MM.1S (cell line): ENCODE measurements around the gene PRAMEF11.

Experiments used
- DNase-seq: peaks from one replicate; pipeline ENCODE4 v3.0.0-alpha.2; 2015
- H2AFZ ChIP-seq: fragments of 300-600 bp; sonication (generic); 2 replicates; pipeline ENCODE4 v1.6.0; 2016; ENCODE audit warnings: antibody characterized with exemption, low read length
- H3F3A ChIP-seq: fragments of 300-600 bp; sonication (generic); 2 replicates; pipeline ENCODE4 v1.6.1; 2016; ENCODE audit warnings: mild to moderate bottlenecking, antibody characterized with exemption, low read length, moderate library complexity, mixed read lengths; ENCODE audit not compliant: insufficient read depth
- H3K27ac ChIP-seq: fragments of 300-600 bp; sonication (generic); 2 replicates; pipeline ENCODE4 v1.5.1; 2016; ENCODE audit warnings: mild to moderate bottlenecking, low read length
- H3K27me3 ChIP-seq: fragments of 300-600 bp; sonication (generic); replicated peaks from 2 replicates; pipeline ENCODE4 v1.6.0; 2016; ENCODE audit warnings: low read length; ENCODE audit not compliant: insufficient read depth
- H3K36me3 ChIP-seq: fragments of 300-600 bp; sonication (generic); replicated peaks from 2 replicates; pipeline ENCODE4 v1.6.1; 2016; ENCODE audit warnings: mild to moderate bottlenecking, low read length, mixed read lengths; ENCODE audit not compliant: insufficient read depth
- H3K4me1 ChIP-seq: fragments of 300-600 bp; sonication (generic); 2 replicates; pipeline ENCODE4 v1.6.1; 2016; ENCODE audit warnings: low read length, mixed read lengths
- H3K4me2 ChIP-seq: fragments of 300-600 bp; sonication (generic); 2 replicates; pipeline ENCODE4 v1.6.0; 2016; ENCODE audit warnings: low read depth, low read length
- H3K4me3 ChIP-seq: fragments of 300-600 bp; sonication (generic); 2 replicates; pipeline ENCODE4 v1.5.1; 2016; ENCODE audit warnings: low read length, mixed read lengths
- H3K79me2 ChIP-seq: fragments of 300-600 bp; sonication (generic); 2 replicates; pipeline ENCODE4 v1.6.1; 2016; ENCODE audit warnings: mixed run types, low read length, mixed read lengths
- H3K9ac ChIP-seq: fragments of 300-600 bp; sonication (generic); 2 replicates; pipeline ENCODE4 v1.6.1; 2016; ENCODE audit warnings: low read length, mixed read lengths
- H3K9me2 ChIP-seq: fragments of 300-600 bp; sonication (generic); replicated peaks from 2 replicates; pipeline ENCODE4 v1.6.1; 2016; ENCODE audit warnings: mild to moderate bottlenecking, low read length, mixed read lengths; ENCODE audit not compliant: insufficient read depth
- H3K9me3 ChIP-seq: fragments of 300-600 bp; sonication (generic); replicated peaks from 2 replicates; pipeline ENCODE4 v1.6.1; 2016; ENCODE audit warnings: mild to moderate bottlenecking, low read length, mixed read lengths; ENCODE audit not compliant: insufficient read depth
- H4K20me1 ChIP-seq: fragments of 300-600 bp; sonication (generic); 2 replicates; pipeline ENCODE4 v1.6.1; 2016; ENCODE audit warnings: mild to moderate bottlenecking, low read length, moderate library complexity, mixed read lengths; ENCODE audit not compliant: insufficient read depth
- EZH2 ChIP-seq: fragments of 300-600 bp; sonication (generic); optimal IDR thresholded peaks from 2 replicates; pipeline ENCODE3; 2017; ENCODE audit warnings: low read depth, mild to moderate bottlenecking, antibody characterized with exemption, low read length, mixed read lengths
- EZH2phosphoT487 ChIP-seq: fragments of 300-600 bp; sonication (generic); IDR thresholded peaks from 2 replicates; pipeline ENCODE4 v1.6.1; 2018; ENCODE audit warnings: antibody characterized with exemption, low read length
- TF ChIP-seq, protein P1 (sequence below): fragments of 300-600 bp; sonication (generic); IDR thresholded peaks from 2 replicates; pipeline ENCODE4 v1.5.1; 2016; ENCODE audit warnings: antibody characterized with exemption, low read length, mixed read lengths

PRAMEF11 gene

GRCh38 chr1:12778907-12779306 is 52.3 kb downstream of the PRAMEF11 start:
- Histone ChIP-seq H3K4me2 (no peak overlapping the region), H3K79me2 (no peaks in the 10 kb centered on the region), H3K9me3 (no peaks in the 10 kb centered on the region), H4K20me1 (no peaks in the 10 kb centered on the region), H3K9me2 (no peaks in the 10 kb centered on the region), H3K9ac (no peak overlapping the region), H3F3A (no peaks in the 10 kb centered on the region), H3K36me3 (no peaks in the 10 kb centered on the region), H3K27me3 (no peaks in the 10 kb centered on the region), H3K4me1 (no peaks in the 10 kb centered on the region), H2AFZ (no peak overlapping the region), H3K4me3 (no peak overlapping the region), H3K27ac (no peak overlapping the region)
- TF ChIP-seq, protein P1, sequence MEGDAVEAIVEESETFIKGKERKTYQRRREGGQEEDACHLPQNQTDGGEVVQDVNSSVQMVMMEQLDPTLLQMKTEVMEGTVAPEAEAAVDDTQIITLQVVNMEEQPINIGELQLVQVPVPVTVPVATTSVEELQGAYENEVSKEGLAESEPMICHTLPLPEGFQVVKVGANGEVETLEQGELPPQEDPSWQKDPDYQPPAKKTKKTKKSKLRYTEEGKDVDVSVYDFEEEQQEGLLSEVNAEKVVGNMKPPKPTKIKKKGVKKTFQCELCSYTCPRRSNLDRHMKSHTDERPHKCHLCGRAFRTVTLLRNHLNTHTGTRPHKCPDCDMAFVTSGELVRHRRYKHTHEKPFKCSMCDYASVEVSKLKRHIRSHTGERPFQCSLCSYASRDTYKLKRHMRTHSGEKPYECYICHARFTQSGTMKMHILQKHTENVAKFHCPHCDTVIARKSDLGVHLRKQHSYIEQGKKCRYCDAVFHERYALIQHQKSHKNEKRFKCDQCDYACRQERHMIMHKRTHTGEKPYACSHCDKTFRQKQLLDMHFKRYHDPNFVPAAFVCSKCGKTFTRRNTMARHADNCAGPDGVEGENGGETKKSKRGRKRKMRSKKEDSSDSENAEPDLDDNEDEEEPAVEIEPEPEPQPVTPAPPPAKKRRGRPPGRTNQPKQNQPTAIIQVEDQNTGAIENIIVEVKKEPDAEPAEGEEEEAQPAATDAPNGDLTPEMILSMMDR = no peak
- TF ChIP-seq EZH2 = no peak
- no peak for TF ChIP-seq EZH2phosphoT487
- DNase-seq = no peak

DNA sequence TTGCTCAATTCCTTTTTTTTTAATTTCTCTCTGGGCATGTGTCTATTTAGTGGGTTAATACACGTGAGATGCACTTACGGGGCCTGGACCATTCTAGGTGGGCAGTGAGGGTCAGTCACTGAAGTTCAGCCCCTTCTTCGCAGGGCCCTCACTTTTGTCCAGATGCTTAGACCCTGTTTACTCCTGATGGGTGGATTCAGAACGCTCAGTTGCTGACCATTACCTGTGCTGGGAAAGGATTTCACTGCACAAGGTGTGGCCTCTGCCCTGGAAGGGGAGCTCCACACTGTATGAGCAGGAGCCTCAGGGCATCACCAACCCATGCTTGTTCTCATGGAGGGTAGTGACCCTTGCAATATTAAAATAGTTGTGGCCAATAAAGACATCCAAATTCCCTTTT is 53.1 kb downstream of the PRAMEF11 start:
- Histone ChIP-seq H3K9ac (no peak overlapping the region), H2AFZ (no peak overlapping the region), H4K20me1 (no peaks in the 10 kb centered on the region), H3K27ac (no peak overlapping the region), H3K79me2 (no peaks in the 10 kb centered on the region), H3K4me1 (no peaks in the 10 kb centered on the region), H3K4me3 (no peak overlapping the region), H3F3A (no peaks in the 10 kb centered on the region), H3K4me2 (no peak overlapping the region), H3K9me2 (no peaks in the 10 kb centered on the region), H3K9me3 (no peaks in the 10 kb centered on the region), H3K36me3 (no peaks in the 10 kb centered on the region), H3K27me3 (no peaks in the 10 kb centered on the region)
- DNase-seq = no peak
- TF ChIP-seq, protein P1 = no peak
- TF ChIP-seq EZH2 (no peak), EZH2phosphoT487 (no peak)

DNA sequence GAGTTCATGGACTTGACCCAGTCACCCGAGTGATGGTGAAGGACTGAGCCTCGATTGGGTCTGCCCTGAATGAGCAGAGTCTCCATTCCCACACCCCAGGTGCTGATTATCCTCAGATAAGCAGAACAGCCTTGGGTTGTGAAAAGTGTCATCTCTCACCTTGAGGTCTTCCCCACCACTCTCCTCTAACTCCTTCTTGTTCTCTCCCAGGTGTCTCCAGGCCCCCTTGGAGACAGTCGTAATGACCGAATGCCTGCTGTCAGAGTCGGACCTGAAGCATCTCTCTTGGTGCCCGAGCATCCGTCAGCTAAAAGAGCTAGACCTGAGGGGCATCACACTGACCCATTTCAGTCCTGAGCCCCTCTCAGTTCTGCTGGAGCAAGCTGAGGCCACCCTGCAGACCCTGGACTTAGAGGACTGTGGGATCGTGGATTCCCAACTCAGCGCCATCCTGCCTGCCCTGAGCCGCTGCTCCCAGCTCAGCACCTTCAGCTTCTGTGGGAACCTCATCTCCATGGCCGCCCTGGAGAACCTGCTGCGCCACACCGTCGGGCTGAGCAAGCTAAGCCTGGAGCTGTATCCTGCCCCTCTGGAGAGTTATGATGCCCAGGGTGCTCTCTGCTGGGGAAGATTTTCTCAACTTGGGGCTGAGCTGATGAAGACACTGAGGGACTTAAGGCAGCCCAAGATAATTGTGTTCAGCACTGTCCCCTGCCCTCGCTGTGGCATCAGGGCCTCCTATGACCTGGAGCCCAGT is 54.2 kb downstream of the PRAMEF11 start:
- no peak overlapping the region for H2AFZ ChIP-seq
- H3K9ac ChIP-seq = no peak overlapping the region
- TF ChIP-seq, protein P1 = no peak
- TF ChIP-seq EZH2phosphoT487 = no peak
- H3K9me2 ChIP-seq = no peaks in the 10 kb centered on the region
- no peaks in the 10 kb centered on the region for H3F3A ChIP-seq
- no peak for DNase-seq
- H3K27ac ChIP-seq = no peak overlapping the region
- no peaks in the 10 kb centered on the region for H3K9me3 ChIP-seq
- H3K27me3 ChIP-seq = peaks cover 9% of the 10 kb centered on the region; the same call in 1 of the 2 replicates
- H3K79me2 ChIP-seq = no peaks in the 10 kb centered on the region
- H3K4me1 ChIP-seq = no peaks in the 10 kb centered on the region
- H3K4me2 ChIP-seq = no peak overlapping the region
- H3K4me3 ChIP-seq = no peak overlapping the region
- H4K20me1 ChIP-seq = no peaks in the 10 kb centered on the region
- no peaks in the 10 kb centered on the region for H3K36me3 ChIP-seq
